HUES64 (cell line): Measurements from ENCODE around the gene VMAC.

Experiments
- H3K27ac ChIP-seq: 2 replicates; pipeline ENCODE4 v1.7.0; 2013; ENCODE audit warnings: low read depth, low read length, inconsistent platforms
- H3K27me3 ChIP-seq: 2 replicates; pipeline ENCODE4 v1.6.1; 2013; ENCODE audit warnings: mild to moderate bottlenecking, low read length; ENCODE audit not compliant: insufficient read depth
- H3K36me3 ChIP-seq: 2 replicates; pipeline ENCODE4 v1.6.1; 2013; ENCODE audit warnings: mild to moderate bottlenecking, low read length; ENCODE audit not compliant: insufficient read depth
- H3K4me1 ChIP-seq: 2 replicates; pipeline ENCODE4 v1.6.1; 2013; ENCODE audit warnings: mild to moderate bottlenecking, low read length, moderate library complexity; ENCODE audit not compliant: insufficient read depth
- H3K4me3 ChIP-seq: 2 replicates; pipeline ENCODE4 v1.5.1; 2013; ENCODE audit warnings: mild to moderate bottlenecking, low read length, moderate library complexity
- H3K9ac ChIP-seq: 2 replicates; pipeline ENCODE4 v1.6.1; 2013; ENCODE audit warnings: mild to moderate bottlenecking, low read depth, low read length
- H3K9me3 ChIP-seq: 2 replicates; pipeline ENCODE4 v1.6.1; 2013; ENCODE audit warnings: low read depth, low read length; ENCODE audit not compliant: insufficient read depth
- WGBS: fragments of 150-250, 120-280 bp; methylation state at CpG from one replicate; pipeline ENCODE4 v1.1.7; 2013; ENCODE audit warnings: missing lambda C conversion rate; 5-methylcytosine and 5-hydroxymethylcytosine counted together

Gene VMAC

DNA sequence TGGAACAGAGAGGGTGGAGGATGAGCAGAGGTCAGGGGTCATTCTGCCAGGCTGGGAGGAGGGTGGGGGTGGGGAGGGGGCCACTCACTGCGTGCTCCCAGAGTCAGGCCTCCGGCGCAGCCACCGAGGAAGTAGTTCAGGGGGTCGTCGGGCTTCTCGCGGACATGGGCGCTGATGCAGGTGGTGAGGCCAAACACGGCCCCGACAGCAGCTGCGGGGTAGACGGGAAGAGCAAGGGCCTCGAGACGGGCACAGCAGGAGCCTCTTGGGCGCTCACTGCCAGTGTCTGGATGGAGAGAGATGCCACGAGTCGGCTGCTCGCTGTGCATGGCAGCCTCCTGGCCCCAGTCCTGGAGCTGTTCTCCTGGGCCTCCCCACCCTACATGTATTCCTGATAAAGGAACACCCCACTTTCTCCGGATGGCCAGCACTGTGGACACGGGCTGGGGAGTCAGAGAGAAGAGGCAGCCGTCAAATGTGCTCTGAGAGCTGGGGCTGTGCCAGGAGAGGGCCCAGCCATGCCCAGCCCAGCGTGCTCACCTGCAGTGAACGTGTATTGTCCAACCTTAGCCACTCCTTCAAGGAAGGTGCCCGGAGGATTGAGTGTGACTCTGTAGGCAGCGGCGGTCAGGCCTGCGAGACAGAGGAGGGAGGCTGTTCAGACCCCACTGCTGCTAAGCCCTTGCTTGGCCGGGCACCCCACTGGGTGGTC is 8.2 kb upstream of the VMAC start:
- Histone ChIP-seq H3K27ac (no peak overlapping the region), H3K9me3 (no peaks in the 10 kb centered on the region), H3K9ac (no peak overlapping the region), H3K4me3 (no peak overlapping the region), H3K27me3 (no peaks in the 10 kb centered on the region), H3K4me1 (no peaks in the 10 kb centered on the region), H3K36me3 (peaks cover 36% of the 10 kb centered on the region)
- 94% methylated on average over 29 of the region's 29 CpGs for WGBS

- WGBS: 92% methylated on average over 30 of the region's 30 CpGs
- Histone ChIP-seq H3K4me1 (no peaks in the 10 kb centered on the region), H3K9me3 (no peaks in the 10 kb centered on the region), H3K27ac (no peak overlapping the region), H3K9ac (no peak overlapping the region), H3K36me3 (peaks cover 36% of the 10 kb centered on the region), H3K4me3 (no peak overlapping the region), H3K27me3 (no peaks in the 10 kb centered on the region)
Observed at GRCh38 chr19:5897189-5897969, 7.3 kb upstream of the VMAC start.

DNA sequence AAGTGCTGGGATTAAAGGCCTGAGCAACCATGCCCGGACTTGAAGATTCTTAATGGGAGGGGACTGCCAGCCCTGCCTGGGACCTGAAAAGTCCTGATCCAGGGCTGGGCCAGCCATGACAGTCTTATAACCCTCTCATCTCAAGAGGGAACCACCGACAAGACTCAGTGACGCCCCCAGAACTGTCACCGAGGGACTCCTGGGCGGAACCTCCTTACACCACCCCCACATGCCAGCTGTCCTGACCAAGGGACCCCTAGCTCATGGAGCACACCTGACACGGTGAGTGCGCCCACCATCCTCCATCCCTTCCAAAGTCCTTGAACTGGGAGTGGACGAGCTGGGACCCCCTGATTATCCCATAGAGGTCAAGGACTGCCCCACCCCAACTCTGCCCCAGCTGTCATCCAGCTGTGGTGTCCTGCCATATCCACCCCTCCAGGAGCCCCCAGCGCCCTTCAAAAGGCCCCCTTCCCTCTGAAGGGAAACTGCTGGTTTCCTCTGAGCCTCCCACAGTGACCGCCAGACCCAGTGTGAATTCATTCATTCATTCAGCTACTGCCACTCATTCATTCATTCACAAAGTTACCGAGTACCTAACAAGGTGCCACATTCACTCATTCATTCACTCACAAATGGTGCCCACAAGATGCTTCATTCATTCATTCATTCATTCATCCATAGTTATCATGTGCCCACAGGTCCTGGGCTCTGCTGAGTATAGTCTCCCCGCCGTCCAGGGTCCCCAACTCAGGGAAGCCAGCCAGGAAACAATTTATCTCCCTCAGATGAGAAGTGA is 4.7 kb upstream of the VMAC start:
- no peak overlapping the region for H3K27ac ChIP-seq
- H3K4me3 ChIP-seq: no peak overlapping the region
- no peak overlapping the region for H3K9ac ChIP-seq
- no peaks in the 10 kb centered on the region for H3K27me3 ChIP-seq
- H3K36me3 ChIP-seq: peaks cover 33% of the 10 kb centered on the region
- 97% methylated on average over 13 of the region's 13 CpGs for WGBS
- no peaks in the 10 kb centered on the region for H3K4me1 ChIP-seq
- no peaks in the 10 kb centered on the region for H3K9me3 ChIP-seq

DNA sequence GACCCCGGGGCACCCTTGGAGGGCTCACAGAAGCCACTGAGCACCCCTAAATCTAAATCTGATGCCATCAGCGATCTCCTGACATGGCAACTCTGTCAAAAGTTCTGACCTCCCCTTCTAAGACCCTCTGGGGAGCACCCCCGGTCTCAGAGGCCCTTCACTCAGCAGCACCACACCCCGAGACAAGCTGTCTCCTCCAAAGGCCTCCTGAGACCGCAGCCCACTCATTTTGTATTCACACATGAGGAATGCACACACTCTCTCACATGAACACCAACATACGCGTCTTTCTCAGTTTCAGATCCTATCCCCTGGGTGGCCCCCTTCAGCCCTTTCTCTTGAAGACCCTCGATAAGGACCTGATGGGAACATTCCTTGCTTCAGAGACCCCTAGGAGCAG is 3.7 kb upstream of the VMAC start:
- Histone ChIP-seq H3K27ac (no peak overlapping the region), H3K4me3 (no peak overlapping the region), H3K9me3 (no peaks in the 10 kb centered on the region), H3K27me3 (no peaks in the 10 kb centered on the region), H3K36me3 (peaks cover 23% of the 10 kb centered on the region), H3K4me1 (no peaks in the 10 kb centered on the region), H3K9ac (no peak overlapping the region)
- 97% methylated on average over 8 of the region's 8 CpGs for WGBS

- Histone ChIP-seq H3K9me3 (no peaks in the 10 kb centered on the region), H3K4me1 (no peaks in the 10 kb centered on the region), H3K36me3 (peaks cover 14% of the 10 kb centered on the region), H3K27me3 (no peaks in the 10 kb centered on the region), H3K27ac (peak overlapping the region; percentile 98), H3K4me3 (peak overlapping the region; percentile 97), H3K9ac (peak overlapping the region; percentile 99)
- under 1% methylated on average over 27 of the region's 27 CpGs for WGBS
Observed at GRCh38 chr19:5903056-5903623, 1.5 kb upstream of the VMAC start.

GRCh38 chr19:5903624-5904351 is 884 bp upstream of the VMAC start, which contains the start of gene NDUFA11:
Gene NDUFA11, minus strand, starts transcription at chr19:5903790. Its CDS starts 82 bp downstream, at chr19:5903708.
- Histone ChIP-seq H3K36me3 (peaks cover 14% of the 10 kb centered on the region), H3K9ac (peak within 1 kb of the TSS; percentile 99), H3K27me3 (no peaks in the 10 kb centered on the region), H3K27ac (peak within 1 kb of the TSS; percentile 98), H3K9me3 (no peaks in the 10 kb centered on the region), H3K4me1 (no peaks in the 10 kb centered on the region), H3K4me3 (peak within 1 kb of the TSS; percentile 97)
- under 1% methylated on average over 57 of the region's 57 CpGs for WGBS

DNA sequence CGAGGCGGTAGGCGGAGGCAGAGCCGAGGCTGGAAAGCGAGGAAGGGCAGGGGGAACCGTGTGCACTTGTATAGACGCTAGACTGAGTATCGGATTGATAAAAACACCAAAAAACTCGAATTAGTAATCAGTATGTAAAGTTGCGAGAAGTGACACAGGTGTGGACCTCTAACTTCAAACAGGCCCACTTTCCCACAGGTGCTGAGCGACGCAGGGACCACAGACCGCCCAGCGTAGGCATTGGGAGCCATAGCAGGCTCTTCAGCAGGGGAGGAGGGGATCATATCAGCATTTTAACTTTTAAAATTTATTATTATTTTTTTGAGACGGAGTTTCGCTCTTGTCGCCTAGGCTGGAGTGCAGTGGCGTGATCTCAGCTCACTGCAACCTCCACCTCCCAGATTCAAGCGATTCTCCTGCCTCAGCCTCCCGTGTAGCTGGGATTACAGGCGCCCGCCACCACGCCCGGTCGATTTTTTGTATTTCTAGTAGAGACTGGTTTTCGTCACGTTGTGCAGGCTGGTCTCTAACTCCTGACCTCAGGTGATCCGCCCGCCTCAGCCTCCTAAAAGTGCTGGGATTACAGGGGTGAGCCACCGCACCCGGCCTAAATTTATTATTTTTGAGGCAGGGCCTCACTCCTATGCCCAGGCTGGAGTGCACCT is 574 bp downstream of the VMAC start:
- no peaks in the 10 kb centered on the region for H3K4me1 ChIP-seq
- H3K9ac ChIP-seq: peak overlapping the region; percentile 73
- 59% methylated on average over 30 of the region's 31 CpGs for WGBS
- H3K27me3 ChIP-seq: no peaks in the 10 kb centered on the region
- H3K36me3 ChIP-seq: peaks cover 9% of the 10 kb centered on the region
- peak overlapping the region; percentile 97 for H3K4me3 ChIP-seq
- H3K27ac ChIP-seq: no peak overlapping the region; the same call in 1 of the 2 replicates
- no peaks in the 10 kb centered on the region for H3K9me3 ChIP-seq

- H3K36me3 ChIP-seq: no peaks in the 10 kb centered on the region
- H3K9me3 ChIP-seq: no peaks in the 10 kb centered on the region
- no peaks in the 10 kb centered on the region for H3K4me1 ChIP-seq
- no peak overlapping the region for H3K9ac ChIP-seq
- H3K4me3 ChIP-seq: no peak overlapping the region
- no peaks in the 10 kb centered on the region for H3K27me3 ChIP-seq
- H3K27ac ChIP-seq: no peak overlapping the region
- 72% methylated on average over 5 of the region's 5 CpGs for WGBS
Observed at GRCh38 chr19:5907241-5907640, 2.6 kb downstream of the VMAC start.

- H3K9ac ChIP-seq: no peak overlapping the region
- 86% methylated on average over 14 of the region's 14 CpGs for WGBS
- no peaks in the 10 kb centered on the region for H3K36me3 ChIP-seq
- H3K4me1 ChIP-seq: no peaks in the 10 kb centered on the region
- H3K9me3 ChIP-seq: no peaks in the 10 kb centered on the region
- no peak overlapping the region for H3K4me3 ChIP-seq
- H3K27ac ChIP-seq: no peak overlapping the region
- H3K27me3 ChIP-seq: no peaks in the 10 kb centered on the region
Observed at GRCh38 chr19:5908773-5909442, 4.2 kb downstream of the VMAC start.

- WGBS: 100% methylated on average over 1 of the region's 1 CpG
Observed at GRCh38 chr19:5910638-5910907, 5.9 kb downstream of the VMAC start.

More at GRCh38 chr19:5910638-5910907, 5.9 kb downstream of the VMAC start:
- Histone ChIP-seq H3K9me3 (no peaks in the 10 kb centered on the region), H3K4me1 (no peaks in the 10 kb centered on the region), H3K27me3 (no peaks in the 10 kb centered on the region), H3K4me3 (no peak overlapping the region), H3K9ac (no peak overlapping the region), H3K36me3 (0 out of 2 replicates have a peak, but pooled peaks cover 5% of the 10 kb centered on the region), H3K27ac (no peak overlapping the region)
